GM12873 (cell line): ENCODE results near the gene GALNT4.

Source experiments
- CTCF ChIP-seq: IDR thresholded peaks from 2 replicates; pipeline ENCODE4 v1.5.1; 2012; ENCODE audit warnings: low read depth, mild to moderate bottlenecking, moderate library complexity, low read length, control low read depth; ENCODE audit not compliant: insufficient read depth; ENCODE audit errors: missing control alignments

Gene GALNT4

DNA sequence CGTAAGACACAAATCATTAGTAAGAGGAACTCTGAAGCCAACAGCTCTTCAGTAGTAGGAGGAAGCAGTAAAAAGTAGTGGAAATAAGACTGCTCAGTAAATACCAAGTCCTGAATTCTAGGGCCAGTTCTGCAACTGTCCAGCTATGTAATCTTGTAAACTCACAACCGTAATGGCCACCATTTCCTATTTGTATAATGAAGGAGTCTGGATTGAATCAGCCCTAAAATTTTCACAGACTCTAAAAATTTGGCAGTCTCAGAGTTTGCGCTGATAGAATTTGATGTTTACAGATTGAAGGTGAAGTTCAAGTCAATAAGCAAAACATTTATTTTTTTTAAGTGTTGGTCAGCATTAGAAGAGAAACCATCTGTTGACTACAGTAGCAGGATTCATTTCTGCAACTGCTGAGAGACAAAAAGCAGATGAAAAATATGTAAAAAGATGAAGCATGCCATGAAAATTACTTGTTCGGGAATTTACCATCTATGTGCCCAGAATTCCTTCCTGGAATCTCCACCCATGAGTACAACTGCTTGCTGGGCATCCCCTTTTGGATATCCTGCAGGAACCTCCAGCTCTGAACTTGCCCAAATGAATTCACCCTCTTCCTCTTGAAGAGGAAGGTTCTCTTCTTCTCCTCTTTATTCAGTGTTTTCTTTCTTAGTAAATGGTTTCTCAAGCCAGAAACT, 47.5 kb downstream of the GALNT4 start:
- no peak for TF ChIP-seq CTCF

- no peak for TF ChIP-seq CTCF
These were observed 48.4 kb downstream of the GALNT4 start for GRCh38 chr12:89476232-89476631.

DNA sequence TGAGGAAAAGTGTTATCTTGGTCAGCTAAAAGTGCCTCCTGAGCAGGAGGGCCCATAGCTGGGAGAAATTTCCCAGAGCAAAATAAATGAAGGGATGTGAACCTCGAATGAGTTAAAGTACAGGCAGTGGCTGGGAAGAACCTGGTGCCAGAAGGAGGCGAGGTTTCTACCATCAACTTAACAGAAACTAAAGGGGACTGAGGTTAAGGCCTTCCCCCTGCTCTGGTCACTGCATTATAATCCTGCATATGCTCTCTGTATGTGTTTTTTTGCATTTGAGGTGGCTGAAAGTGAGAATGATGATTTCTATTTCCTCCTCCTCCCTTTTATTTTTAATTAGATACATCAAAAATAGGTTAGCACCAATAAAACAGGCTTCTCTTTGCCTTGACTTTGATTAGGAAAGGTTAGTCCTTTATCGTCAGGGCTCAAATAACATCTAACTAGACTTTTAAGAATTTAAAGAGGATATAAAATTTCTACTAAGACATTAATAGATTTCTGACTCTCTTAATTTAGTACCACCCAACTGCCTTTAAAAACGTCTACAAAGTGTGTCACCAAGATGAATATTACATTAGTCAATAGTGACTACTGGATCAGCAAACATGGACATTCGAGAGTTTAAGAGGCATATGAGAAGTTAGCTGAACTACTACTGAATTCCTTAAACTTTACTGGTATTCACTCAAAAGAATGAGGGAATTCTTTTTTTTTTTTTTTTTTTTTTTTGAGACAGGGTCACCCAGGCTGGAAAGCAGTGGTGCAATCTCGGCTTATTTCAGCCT, 49.2 kb downstream of the GALNT4 start:
- no peak for TF ChIP-seq CTCF

GRCh38 chr12:89474615-89475014, 50.0 kb downstream of the GALNT4 start:
- TF ChIP-seq CTCF: no peak
